ENCODE measurements around the gene ATOH8. TPM values are rescaled to one million over a fixed set of nuclear protein-coding genes. Genes with fewer than 3 reads are reported as not detected.

ATOH8 gene
- total and polyA plus RNA-seq, 10 of the 15 experiments (the other 5 are each of a cell fraction or from before 2014, with no cell fraction given), result 0.03 to 0.60 TPM; not detected in 8

- no peak overlapping the region for H2AFZ ChIP-seq (ENCODE audit: control insufficient read depth, low read depth, low read length)
- FAIRE-seq (no peak), ATAC-seq (no peak), DNase-seq (ENCODE audit: low read depth, low spot score) (no peak)
- peaks cover 0 to under 1% of the 10 kb centered on the region in 2 experiments; a peak in 2 of 4 replicates for H3K27me3 ChIP-seq (replicated peaks in 1 of 2; ENCODE audit: control insufficient read depth in 2 of 2, insufficient read depth in 2 of 2, low read length in 1 of 2)
- H3K79me2 ChIP-seq (ENCODE audit: control insufficient read depth, insufficient read depth, low read length), result no peaks in the 10 kb centered on the region
- ChIA-PET SMC1A (ENCODE audit: uncharacterized antibody, unreplicated experiment) (interaction anchor here (1.0 to 1.8 kb wide), 5 partner anchors 9 to 346 kb away, joined by 3 to 7 read pairs (median 5); no protein-coding TSS in a partner anchor), CTCF (interaction anchor here (0.7 to 6.8 kb wide), 3 partner anchors 10 to 79 kb away, joined by 3 to 45 read pairs (median 5); no protein-coding TSS in a partner anchor), POLR2A (interaction anchor here (0.6 kb wide), 1 partner anchor 18 kb away, joined by 3 read pairs; no protein-coding TSS in a partner anchor), RAD21 (ENCODE audit: unreplicated experiment) (interaction anchor here (1.2 to 1.9 kb wide), 2 partner anchors 9 to 80 kb away, joined by 4 to 6 read pairs; no protein-coding TSS in a partner anchor)
- no peaks in the 10 kb centered on the region for H3K36me3 ChIP-seq (ENCODE audit: control insufficient read depth in 2 of 2, insufficient read depth in 2 of 2, low read length in 1 of 2)
- intact Hi-C loops (cut with micrococcal nuclease; ENCODE audit: unreplicated experiment) (no loop called here), in situ Hi-C loops (cut with MboI) (loop anchor here (10.0 kb wide), 1 partner anchor 341 kb away; no protein-coding TSS in a partner anchor)
- TF ChIP-seq IKZF2 (IDR thresholded peaks at IDR 0.05) (no peak), RB1 (IDR thresholded peaks at IDR 0.05; ENCODE audit: borderline replicate concordance) (no peak)
- BruUV-seq (replicated peaks), result no TSS peak
- no peaks in the 10 kb centered on the region; the same call in 2 of the 3 replicates for H3K9me3 ChIP-seq (replicated peaks; ENCODE audit: control insufficient read depth, insufficient read depth, low read length)
- no peak overlapping the region for H3K4me2 ChIP-seq (ENCODE audit: control insufficient read depth, insufficient read depth)
- H3K9ac ChIP-seq (ENCODE audit: control insufficient read depth, insufficient read depth, low read length), result no peak overlapping the region
- H3K27ac ChIP-seq (ENCODE audit: control insufficient read depth, insufficient read depth), result no peak overlapping the region
- H3K4me1 ChIP-seq (ENCODE audit: control insufficient read depth, insufficient read depth, low read length), result no peaks in the 10 kb centered on the region; the same call in 1 of the 2 replicates
- H4K20me1 ChIP-seq (ENCODE audit: control insufficient read depth, insufficient read depth), result no peaks in the 10 kb centered on the region
- H3K4me3 ChIP-seq, result no peak overlapping the region
- 58% methylated on average over 4 of the region's 4 CpGs for WGBS (ENCODE audit: insufficient coverage, insufficient replicate concordance, low lambda C conversion rate, missing lambda C conversion rate)
Observed at GRCh38 chr2:85734015-85734414, 19.8 kb upstream of the ATOH8 start.

GRCh38 chr2:85734942-85735608 lies 18.7 kb upstream of the ATOH8 start:
- ATAC-seq (no peak), FAIRE-seq (no peak), DNase-seq (ENCODE audit: low read depth, low spot score) (no peak)
- 19% methylated on average over 5 of the region's 5 CpGs for WGBS (ENCODE audit: insufficient coverage, insufficient replicate concordance, low lambda C conversion rate, missing lambda C conversion rate)
- ChIA-PET SMC1A (ENCODE audit: uncharacterized antibody, unreplicated experiment) (interaction anchor here (1.1 to 2.6 kb wide), 4 partner anchors 10 to 345 kb away, joined by 3 to 9 read pairs (median 6); no protein-coding TSS in a partner anchor), CTCF (interaction anchor here (0.6 to 6.8 kb wide), 4 partner anchors 11 to 245 kb away, joined by 3 to 45 read pairs (median 6); no protein-coding TSS in a partner anchor), POLR2A (interaction anchor here (1.0 kb wide), 1 partner anchor 10 kb away, joined by 3 read pairs; no protein-coding TSS in a partner anchor), RAD21 (ENCODE audit: unreplicated experiment) (interaction anchor here (1.2 kb wide), 1 partner anchor 79 kb away, joined by 4 read pairs; no protein-coding TSS in a partner anchor)
- H3K9ac ChIP-seq (ENCODE audit: control insufficient read depth, insufficient read depth, low read length), result no peak overlapping the region
- H3K79me2 ChIP-seq (ENCODE audit: control insufficient read depth, insufficient read depth, low read length), result no peaks in the 10 kb centered on the region
- H3K27me3 ChIP-seq (replicated peaks in 1 of 2; ENCODE audit: control insufficient read depth in 2 of 2, insufficient read depth in 2 of 2, low read length in 1 of 2), result peaks cover 0 to 3% of the 10 kb centered on the region in 2 experiments; a peak in 2 of 4 replicates
- H3K4me2 ChIP-seq (ENCODE audit: control insufficient read depth, insufficient read depth), result no peak overlapping the region
- H3K4me3 ChIP-seq, result no peak overlapping the region
- no peaks in the 10 kb centered on the region for H3K36me3 ChIP-seq (ENCODE audit: control insufficient read depth in 2 of 2, insufficient read depth in 2 of 2, low read length in 1 of 2)
- no peak for TF ChIP-seq NR2C1 (IDR thresholded peaks at IDR 0.05)
- no peak for TF ChIP-seq FOXK2 (IDR thresholded peaks at IDR 0.05)
- TF ChIP-seq IRF4 (IDR thresholded peaks at IDR 0.05; ENCODE audit: low read depth, low read length), result no peak
- no peak for TF ChIP-seq KDM1A (IDR thresholded peaks at IDR 0.05; ENCODE audit: borderline replicate concordance)
- TF ChIP-seq FOS (IDR thresholded peaks at IDR 0.05; ENCODE audit: borderline replicate concordance, extremely low read depth, insufficient read length), result no peak
- TF ChIP-seq NFIC (IDR thresholded peaks at IDR 0.05; ENCODE audit: low read depth, low read length), result no peak
- no peak for TF ChIP-seq SMAD1 (IDR thresholded peaks at IDR 0.05; ENCODE audit: low read depth, partially characterized antibody)
- TF ChIP-seq ZNF384 (IDR thresholded peaks at IDR 0.05; ENCODE audit: borderline replicate concordance, low read depth, low read length), result no peak
- intact Hi-C loops (cut with micrococcal nuclease; ENCODE audit: unreplicated experiment), result no loop called here
- in situ Hi-C loops (cut with MboI), result loop anchor here (10.0 kb wide), 1 partner anchor 340 kb away; no protein-coding TSS in a partner anchor
- no peaks in the 10 kb centered on the region; the same call in 2 of the 3 replicates for H3K9me3 ChIP-seq (replicated peaks; ENCODE audit: control insufficient read depth, insufficient read depth, low read length)
- no TSS peak for BruUV-seq (replicated peaks)
- H3K4me1 ChIP-seq (ENCODE audit: control insufficient read depth, insufficient read depth, low read length), result no peaks in the 10 kb centered on the region; the same call in 1 of the 2 replicates
- no peaks in the 10 kb centered on the region for H4K20me1 ChIP-seq (ENCODE audit: control insufficient read depth, insufficient read depth)
- no peak overlapping the region for H2AFZ ChIP-seq (ENCODE audit: control insufficient read depth, low read depth, low read length)
- no peak overlapping the region for H3K27ac ChIP-seq (ENCODE audit: control insufficient read depth, insufficient read depth)
